GM12878 (cell line): ENCODE results near the gene MAML2. TPM values are rescaled to one million over a fixed set of nuclear protein-coding genes. Genes with fewer than 3 reads are reported as not detected.

Experiments used
- ATAC-seq: fragments of 200-7000 bp; cut with Tn5 transposase; 3 replicates; pipeline ENCODE4 v1.9.1; 2020; ENCODE audit warnings: mild to moderate bottlenecking, moderate library complexity
- BruUV-seq: library from RNA; stranded (reverse); fragments of 400-500 nt; replicated peaks from 2 replicates; lab custom pipeline; 2021; lab: Mats Ljungman, UMichigan
- CTCF ChIA-PET: fragments of 300-600 bp; sonication (Branson Sonifier 250); formaldehyde crosslinking; extraction: SDS; loops from one replicate; lab custom pipeline; 2021; ENCODE audit warnings: inconsistent platforms; lab: Yijun Ruan, JAX
- POLR2A ChIA-PET: fragments of 350-600 bp; formaldehyde crosslinking; extraction: SDS; loops from one replicate; lab custom pipeline; 2021; ENCODE audit warnings: inconsistent platforms; lab: Charles Lee
- RAD21 ChIA-PET: fragments of 300-600 bp; sonication (Branson Sonifier 250); formaldehyde crosslinking; loops from one replicate; lab custom pipeline; 2023; ENCODE audit warnings: antibody characterized with exemption; ENCODE audit not compliant: unreplicated experiment; lab: Charles Lee
- SMC1A ChIA-PET: fragments of 300-600 bp; sonication (Branson Sonifier 250); formaldehyde crosslinking; loops from one replicate; lab custom pipeline; 2023; ENCODE audit not compliant: unreplicated experiment, uncharacterized antibody; lab: Charles Lee
- DNase-seq: peaks from one replicate; pipeline ENCODE4 v3.0.0-alpha.2; 2011; ENCODE audit warnings: low read depth, low spot score
- FAIRE-seq: peaks from 3 replicates; lab custom pipeline; 2011; peaks lifted over from hg19 to GRCh38; lab: Jason Lieb, UNC
- H2AFZ ChIP-seq: 2 replicates; pipeline ENCODE4 v1.6.0; 2011; ENCODE audit warnings: low read depth, low read length, control low read depth; ENCODE audit not compliant: control insufficient read depth
- H3K27ac ChIP-seq: 2 replicates; pipeline ENCODE4 v1.5.1; 2011; ENCODE audit warnings: control low read depth; ENCODE audit not compliant: control insufficient read depth, insufficient read depth
- H3K27me3 ChIP-seq, 2 experiments: replicated peaks in 1 of 2; 2 replicates each; pipeline versions ENCODE4 v1.6.0 to v1.6.1; 2011; ENCODE audit warnings: low read length in 1 of 2; ENCODE audit not compliant: control insufficient read depth in 2 of 2, insufficient read depth in 2 of 2
- H3K36me3 ChIP-seq, 2 experiments: 2 replicates each; pipeline ENCODE4 v1.5.1; 2011; ENCODE audit warnings: low read length in 1 of 2; ENCODE audit not compliant: control insufficient read depth in 2 of 2, insufficient read depth in 2 of 2
- H3K4me1 ChIP-seq: 2 replicates; pipeline ENCODE4 v1.6.1; 2011; ENCODE audit warnings: mild to moderate bottlenecking, low read length, moderate library complexity, mixed read lengths; ENCODE audit not compliant: control insufficient read depth, insufficient read depth
- H3K4me2 ChIP-seq: 2 replicates; pipeline ENCODE4 v1.6.0; 2011; ENCODE audit warnings: control low read depth; ENCODE audit not compliant: control insufficient read depth, insufficient read depth
- H3K4me3 ChIP-seq: fragments of 200-600 bp; sonication (generic); 2 replicates; pipeline ENCODE4 v1.5.1; 2016
- H3K79me2 ChIP-seq: 2 replicates; pipeline ENCODE4 v1.6.0; 2011; ENCODE audit warnings: low read length; ENCODE audit not compliant: control insufficient read depth, insufficient read depth
- H3K9ac ChIP-seq: 2 replicates; pipeline ENCODE4 v1.8.0; 2011; ENCODE audit warnings: low read length, control low read depth, mixed read lengths; ENCODE audit not compliant: control insufficient read depth, insufficient read depth
- H3K9me3 ChIP-seq: replicated peaks from 3 replicates; pipeline ENCODE4 v1.5.1; 2011; ENCODE audit warnings: mild to moderate bottlenecking, low read length; ENCODE audit not compliant: control insufficient read depth, insufficient read depth
- H4K20me1 ChIP-seq: 2 replicates; pipeline ENCODE4 v1.6.0; 2011; ENCODE audit not compliant: control insufficient read depth, insufficient read depth
- ASH2L ChIP-seq: fragments of 300-600, 200-600 bp; sonication (generic); IDR thresholded peaks from 2 replicates; pipeline ENCODE4 v1.6.1; 2017; ENCODE audit warnings: low read depth, mild to moderate bottlenecking, borderline replicate concordance
- BCL3 ChIP-seq: IDR thresholded peaks from 2 replicates; pipeline ENCODE4 v1.6.1; 2011; ENCODE audit warnings: borderline replicate concordance, low read depth, mild to moderate bottlenecking, moderate library complexity, low read length; ENCODE audit not compliant: insufficient read depth, poor library complexity, severe bottlenecking
- BMI1 ChIP-seq: fragments of 450-650 bp; IDR thresholded peaks from 2 replicates; pipeline ENCODE4 v1.6.1; 2016; ENCODE audit warnings: mild to moderate bottlenecking, moderate library complexity, borderline replicate concordance
- FOXM1 ChIP-seq: IDR thresholded peaks from 2 replicates; pipeline ENCODE4 v1.6.1; 2012; ENCODE audit warnings: low read depth, mild to moderate bottlenecking, inconsistent platforms, low read length, moderate library complexity
- GATAD2B ChIP-seq: fragments of 450-650 bp; conservative IDR thresholded peaks from 2 replicates; pipeline ENCODE4 v1.6.1; 2017; ENCODE audit warnings: low read depth, mild to moderate bottlenecking, moderate library complexity
- IKZF1 ChIP-seq: fragments of 450-650 bp; conservative IDR thresholded peaks from 2 replicates; pipeline ENCODE4 v1.6.1; 2017; ENCODE audit warnings: antibody characterized with exemption, mild to moderate bottlenecking
- IKZF2 ChIP-seq, 2 experiments: fragments of 450-650 bp; IDR thresholded peaks; 2 replicates each; pipeline ENCODE4 v1.6.1; 2017; ENCODE audit warnings: mild to moderate bottlenecking in 2 of 2, moderate library complexity in 2 of 2
- IRF5 ChIP-seq: fragments of 450-650 bp; IDR thresholded peaks from 2 replicates; pipeline ENCODE4 v1.6.1; 2017; ENCODE audit warnings: borderline replicate concordance
- KAT2A ChIP-seq: conservative IDR thresholded peaks from 2 replicates; pipeline ENCODE4 v1.6.1; 2011; ENCODE audit warnings: low read depth, low read length; ENCODE audit not compliant: control insufficient read depth
- NBN ChIP-seq: fragments of 450-650 bp; IDR thresholded peaks from 2 replicates; pipeline ENCODE4 v1.6.1; 2016
- PBX3 ChIP-seq: IDR thresholded peaks from 2 replicates; pipeline ENCODE4 v1.6.1; 2011; ENCODE audit warnings: mild to moderate bottlenecking, low read depth, low read length, moderate library complexity; ENCODE audit not compliant: insufficient replicate concordance
- PKNOX1 ChIP-seq: fragments of 450-650 bp; IDR thresholded peaks from 2 replicates; pipeline ENCODE4 v1.6.1; 2016; ENCODE audit warnings: mild to moderate bottlenecking
- RFX5 ChIP-seq: IDR thresholded peaks from 2 replicates; pipeline ENCODE4 v1.6.1; 2011; ENCODE audit warnings: low read depth, low read length, improper control_type of control experiment
- SIN3A ChIP-seq: IDR thresholded peaks from 2 replicates; pipeline ENCODE4 v1.6.1; 2012; ENCODE audit warnings: low read depth, low read length, improper control_type of control experiment
- SKIL ChIP-seq: fragments of 450-650 bp; IDR thresholded peaks from 2 replicates; pipeline ENCODE4 v1.6.1; 2017; ENCODE audit warnings: mild to moderate bottlenecking, low read depth, inconsistent platforms; ENCODE audit not compliant: poor library complexity, severe bottlenecking
- SMAD1 ChIP-seq: fragments of 450-650 bp; IDR thresholded peaks from 2 replicates; pipeline ENCODE4 v1.6.1; 2018; ENCODE audit warnings: mild to moderate bottlenecking, low read depth; ENCODE audit not compliant: partially characterized antibody
- SREBF2 ChIP-seq: IDR thresholded peaks from 2 replicates; pipeline ENCODE4 v1.6.1; 2012; ENCODE audit warnings: mild to moderate bottlenecking, low read length
- ZZZ3 ChIP-seq: IDR thresholded peaks from 2 replicates; pipeline ENCODE4 v1.6.1; 2011; ENCODE audit warnings: low read depth; ENCODE audit not compliant: control insufficient read depth, insufficient read length
- in situ Hi-C: fragments of 300-500 bp; cut with MboI; formaldehyde crosslinking; loops from 9 replicates; pipeline ENCODE4 v1.14.3; 2018; ENCODE audit warnings: mixed read lengths
- intact Hi-C: fragments of 100-400 bp; cut with micrococcal nuclease; formaldehyde crosslinking; loops from one replicate; pipeline ENCODE4 v1.14.2; 2022; ENCODE audit not compliant: unreplicated experiment
- polyA plus RNA-seq, 11 experiments: library from polyadenylated mRNA; depleted of rRNA in 4 of 11; unstranded in 6 of 11; stranded (reverse) in 5 of 11; fragments of >200 nt; fragmentation: Nextera tagmentation in 4 of 11; fragmentation: Illumina TruSeq in 1 of 11; extraction: Ambion mirVana in 4 of 11; extraction: Trizol in 1 of 11; gene quantifications; 1 replicate in 1 of 11; 2 replicates in 10 of 11; pipeline versions ENCODE4 v1.2.1 to v1.2.3, GENCODE V29; 2011 to 2016; ENCODE audit warnings: inconsistent platforms in 2 of 11, missing spikeins in 2 of 11, low read depth in 1 of 11
- total RNA-seq, 4 experiments: library from RNA; depleted of rRNA in 3 of 4; stranded (reverse); fragments of >200 nt in 3 of 4; fragmentation: Illumina TruSeq in 1 of 4; extraction: Trizol in 1 of 4; gene quantifications; 2 replicates each; pipeline versions ENCODE4 v1.2.1 to v1.2.3, GENCODE V29; 2013 to 2021

Gene MAML2
- total and polyA plus RNA-seq, 10 of the 15 experiments (the other 5 are each of a cell fraction or from before 2014, with no cell fraction given), result 2.5 to 15.1 (median 12.0) TPM

- no peak overlapping the region for H3K4me2 ChIP-seq
- in situ Hi-C loops, result no loop called here
- H3K9me3 ChIP-seq, result no peaks in the 10 kb centered on the region; the same call in 2 of the 3 replicates
- no peak for ATAC-seq
- H3K4me1 ChIP-seq, result peaks cover 7% of the 10 kb centered on the region; the same call in 1 of the 2 replicates
- FAIRE-seq, result no peak
- no peak overlapping the region for H3K9ac ChIP-seq
- H4K20me1 ChIP-seq, result no peaks in the 10 kb centered on the region
- ChIA-PET CTCF (interaction anchor here (0.7 to 3.3 kb wide), 2 partner anchors 9 to 351 kb away, joined by 3 to 16 read pairs; no protein-coding TSS in a partner anchor), SMC1A (interaction anchor here (1.4 to 8.3 kb wide), 2 partner anchors 8 to 15 kb away, joined by 3 to 64 read pairs; no protein-coding TSS in a partner anchor), POLR2A (interaction anchor here (1.1 kb wide), 1 partner anchor 21 kb away, joined by 3 read pairs; no protein-coding TSS in a partner anchor), RAD21 (no interaction called here)
- BruUV-seq, result no TSS peak
- no peaks in the 10 kb centered on the region for H3K27me3 ChIP-seq
- no peak overlapping the region for H3K4me3 ChIP-seq
- intact Hi-C loops, result no loop called here
- peaks cover 19% of the 10 kb centered on the region for H3K79me2 ChIP-seq
- no peak overlapping the region for H3K27ac ChIP-seq
- H2AFZ ChIP-seq, result no peak overlapping the region
- no peak for DNase-seq
- peaks cover 0 to 3% of the 10 kb centered on the region in 2 experiments; a peak in 2 of 4 replicates for H3K36me3 ChIP-seq
- TF ChIP-seq IRF5 (no peak), RFX5 (no peak), IKZF1 (no peak), IKZF2 (IDR thresholded peaks at IDR 0.05) (no peak), NBN (no peak), BMI1 (no peak), PBX3 (no peak), SREBF2 (no peak), ZZZ3 (no peak), PKNOX1 (no peak), GATAD2B (no peak), SIN3A (no peak), BCL3 (no peak), SMAD1 (no peak), SKIL (no peak), KAT2A (no peak), ASH2L (no peak), FOXM1 (no peak)
These were observed 114.1 kb downstream of the MAML2 start for GRCh38 chr11:96228910-96229309.
